WTC11 (cell line): ENCODE data around the gene SIGLEC7. TPM values are rescaled to one million over a fixed set of nuclear protein-coding genes. Genes with fewer than 3 reads are reported as not detected.

Experiments
- ATAC-seq: fragments of 200-7000 bp; cut with Tn5 transposase; 2 replicates; pipeline ENCODE4 v1.10.0; 2021; ENCODE audit warnings: mild to moderate bottlenecking, moderate library complexity
- CTCF ChIA-PET: fragments of 300-600 bp; sonication (Branson Sonifier 250); formaldehyde crosslinking; loops from one replicate; lab custom pipeline; 2021; ENCODE audit warnings: antibody characterized with exemption; lab: Charles Lee
- POLR2A ChIA-PET: fragments of 350-600 bp; sonication (Branson Sonifier 250); formaldehyde crosslinking; loops from one replicate; lab custom pipeline; 2021; ENCODE audit warnings: antibody characterized with exemption; lab: Charles Lee
- DNase-seq: peaks from one replicate; pipeline ENCODE4 v3.0.0; 2021; ENCODE audit warnings: low spot score
- H3K27ac Mint-ChIP-seq: 2 replicates; pipeline ENCODE4 v1.8.0; 2021; ENCODE audit warnings: mixed read lengths
- H3K27me3 Mint-ChIP-seq: 2 replicates; pipeline ENCODE4 v1.8.0; 2021; ENCODE audit warnings: low read depth, mild to moderate bottlenecking, moderate library complexity, mixed read lengths
- H3K36me3 Mint-ChIP-seq: 2 replicates; pipeline ENCODE4 v1.8.0; 2021; ENCODE audit warnings: mixed read lengths
- H3K4me1 Mint-ChIP-seq: 2 replicates; pipeline ENCODE4 v1.8.0; 2022; ENCODE audit warnings: mixed read lengths
- H3K4me3 Mint-ChIP-seq: 2 replicates; pipeline ENCODE4 v1.8.0; 2021; ENCODE audit warnings: mild to moderate bottlenecking, moderate library complexity, mixed read lengths
- H3K9me3 Mint-ChIP-seq: 2 replicates; pipeline ENCODE4 v1.8.0; 2021; ENCODE audit warnings: mixed read lengths
- EMX1 ChIP-seq: fragments of 250-450 bp; sonication (Bioruptor Pico); IDR thresholded peaks from 2 replicates; pipeline ENCODE4 v1.8.0; 2021; ENCODE audit warnings: mild to moderate bottlenecking
- NR1H2 ChIP-seq: sonication (generic); formaldehyde crosslinking; IDR thresholded peaks from 2 replicates; pipeline ENCODE4 v1.9.0; 2021; ENCODE audit warnings: mild to moderate bottlenecking, moderate library complexity, missing genetic modification reagents
- PRRX2 ChIP-seq: fragments of 250-450 bp; sonication (Bioruptor Pico); IDR thresholded peaks from 2 replicates; pipeline ENCODE4 v1.8.0; 2021; ENCODE audit warnings: mild to moderate bottlenecking
- TP53 ChIP-seq: sonication (generic); formaldehyde crosslinking; IDR thresholded peaks from 2 replicates; pipeline ENCODE4 v1.8.1; 2023; ENCODE audit warnings: mild to moderate bottlenecking, missing genetic modification reagents
- ZNF396 ChIP-seq: fragments of 250-450 bp; sonication (Bioruptor Pico); IDR thresholded peaks from 2 replicates; pipeline ENCODE4 v1.8.0; 2021; ENCODE audit warnings: mild to moderate bottlenecking, moderate library complexity, borderline replicate concordance
- ZNF423 ChIP-seq: fragments of 250-450 bp; sonication (Bioruptor Pico); IDR thresholded peaks from 2 replicates; pipeline ENCODE4 v2.1.2; 2022; ENCODE audit warnings: mild to moderate bottlenecking, moderate library complexity
- total RNA-seq: library from RNA; stranded (reverse); gene quantifications from 3 replicates; pipeline ENCODE4 v1.2.3, GENCODE V29; 2021
- TF ChIP-seq, protein P1 (sequence below): sonication (generic); formaldehyde crosslinking; IDR thresholded peaks from 2 replicates; pipeline ENCODE4 v1.8.1; 2023; ENCODE audit warnings: mild to moderate bottlenecking, missing genetic modification reagents, borderline replicate concordance
- TF ChIP-seq, protein P2 (sequence below): fragments of 250-450 bp; sonication (Bioruptor Pico); IDR thresholded peaks from 2 replicates; pipeline ENCODE4 v1.9.0; 2021; ENCODE audit warnings: mild to moderate bottlenecking
- TF ChIP-seq, protein P3 (sequence below): sonication (generic); formaldehyde crosslinking; IDR thresholded peaks from 2 replicates; pipeline ENCODE4 v1.8.1; 2022; ENCODE audit warnings: mild to moderate bottlenecking, missing genetic modification reagents, moderate library complexity, borderline replicate concordance
- TF ChIP-seq, protein P4 (sequence below): sonication (generic); formaldehyde crosslinking; conservative IDR thresholded peaks from 2 replicates; pipeline ENCODE4 v1.8.1; 2023; ENCODE audit warnings: mild to moderate bottlenecking, low read depth, missing genetic modification reagents, moderate library complexity
- TF ChIP-seq, protein P5 (sequence below): sonication (generic); formaldehyde crosslinking; IDR thresholded peaks from 2 replicates; pipeline ENCODE4 v1.8.1; 2022; ENCODE audit warnings: mild to moderate bottlenecking, moderate library complexity, missing genetic modification reagents
- TF ChIP-seq, protein P6 (sequence below): sonication (generic); formaldehyde crosslinking; IDR thresholded peaks from 2 replicates; pipeline ENCODE4 v1.8.0; 2022; ENCODE audit warnings: mild to moderate bottlenecking, missing genetic modification reagents

Gene SIGLEC7
- total RNA-seq, 1 experiment from 2014 or later: not detected

DNA sequence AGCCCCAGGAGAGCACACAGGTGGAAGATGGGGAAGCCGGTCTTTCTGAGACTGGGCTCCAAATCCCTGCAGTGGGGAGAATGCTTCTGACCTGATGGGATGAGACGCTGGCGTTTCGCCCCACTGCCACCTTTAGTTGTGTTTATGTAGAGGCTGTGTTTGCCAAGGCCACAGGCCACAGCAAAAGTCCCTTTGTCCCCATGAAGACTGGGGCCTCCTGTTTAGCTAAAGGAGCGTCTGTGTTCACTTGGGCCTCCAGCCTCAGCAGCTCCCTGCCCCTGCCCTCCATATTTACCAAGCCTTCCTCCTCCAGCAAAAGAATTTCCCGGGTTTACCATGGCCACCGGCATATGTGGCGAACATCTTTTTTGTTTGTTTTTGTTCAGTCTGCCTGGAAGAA lies 49.0 kb upstream of the SIGLEC7 start:
- Mint-ChIP-seq H3K4me3 (no peak overlapping the region), H3K27ac (no peak overlapping the region), H3K36me3 (no peaks in the 10 kb centered on the region), H3K27me3 (no peaks in the 10 kb centered on the region), H3K4me1 (peaks cover 17% of the 10 kb centered on the region), H3K9me3 (no peaks in the 10 kb centered on the region)
- ATAC-seq (no peak), DNase-seq (no peak)
- ChIA-PET CTCF (interaction anchor here (0.7 to 8.2 kb wide), 2 partner anchors 46 to 74 kb away, joined by 3 to 347 read pairs; partner anchors contain the start of gene KLK10), POLR2A (no interaction called here)
- TF ChIP-seq, protein P1, sequence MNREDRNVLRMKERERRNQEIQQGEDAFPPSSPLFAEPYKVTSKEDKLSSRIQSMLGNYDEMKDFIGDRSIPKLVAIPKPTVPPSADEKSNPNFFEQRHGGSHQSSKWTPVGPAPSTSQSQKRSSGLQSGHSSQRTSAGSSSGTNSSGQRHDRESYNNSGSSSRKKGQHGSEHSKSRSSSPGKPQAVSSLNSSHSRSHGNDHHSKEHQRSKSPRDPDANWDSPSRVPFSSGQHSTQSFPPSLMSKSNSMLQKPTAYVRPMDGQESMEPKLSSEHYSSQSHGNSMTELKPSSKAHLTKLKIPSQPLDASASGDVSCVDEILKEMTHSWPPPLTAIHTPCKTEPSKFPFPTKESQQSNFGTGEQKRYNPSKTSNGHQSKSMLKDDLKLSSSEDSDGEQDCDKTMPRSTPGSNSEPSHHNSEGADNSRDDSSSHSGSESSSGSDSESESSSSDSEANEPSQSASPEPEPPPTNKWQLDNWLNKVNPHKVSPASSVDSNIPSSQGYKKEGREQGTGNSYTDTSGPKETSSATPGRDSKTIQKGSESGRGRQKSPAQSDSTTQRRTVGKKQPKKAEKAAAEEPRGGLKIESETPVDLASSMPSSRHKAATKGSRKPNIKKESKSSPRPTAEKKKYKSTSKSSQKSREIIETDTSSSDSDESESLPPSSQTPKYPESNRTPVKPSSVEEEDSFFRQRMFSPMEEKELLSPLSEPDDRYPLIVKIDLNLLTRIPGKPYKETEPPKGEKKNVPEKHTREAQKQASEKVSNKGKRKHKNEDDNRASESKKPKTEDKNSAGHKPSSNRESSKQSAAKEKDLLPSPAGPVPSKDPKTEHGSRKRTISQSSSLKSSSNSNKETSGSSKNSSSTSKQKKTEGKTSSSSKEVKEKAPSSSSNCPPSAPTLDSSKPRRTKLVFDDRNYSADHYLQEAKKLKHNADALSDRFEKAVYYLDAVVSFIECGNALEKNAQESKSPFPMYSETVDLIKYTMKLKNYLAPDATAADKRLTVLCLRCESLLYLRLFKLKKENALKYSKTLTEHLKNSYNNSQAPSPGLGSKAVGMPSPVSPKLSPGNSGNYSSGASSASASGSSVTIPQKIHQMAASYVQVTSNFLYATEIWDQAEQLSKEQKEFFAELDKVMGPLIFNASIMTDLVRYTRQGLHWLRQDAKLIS (CRISPR knock-in tag): no peak
- TF ChIP-seq, protein P2, sequence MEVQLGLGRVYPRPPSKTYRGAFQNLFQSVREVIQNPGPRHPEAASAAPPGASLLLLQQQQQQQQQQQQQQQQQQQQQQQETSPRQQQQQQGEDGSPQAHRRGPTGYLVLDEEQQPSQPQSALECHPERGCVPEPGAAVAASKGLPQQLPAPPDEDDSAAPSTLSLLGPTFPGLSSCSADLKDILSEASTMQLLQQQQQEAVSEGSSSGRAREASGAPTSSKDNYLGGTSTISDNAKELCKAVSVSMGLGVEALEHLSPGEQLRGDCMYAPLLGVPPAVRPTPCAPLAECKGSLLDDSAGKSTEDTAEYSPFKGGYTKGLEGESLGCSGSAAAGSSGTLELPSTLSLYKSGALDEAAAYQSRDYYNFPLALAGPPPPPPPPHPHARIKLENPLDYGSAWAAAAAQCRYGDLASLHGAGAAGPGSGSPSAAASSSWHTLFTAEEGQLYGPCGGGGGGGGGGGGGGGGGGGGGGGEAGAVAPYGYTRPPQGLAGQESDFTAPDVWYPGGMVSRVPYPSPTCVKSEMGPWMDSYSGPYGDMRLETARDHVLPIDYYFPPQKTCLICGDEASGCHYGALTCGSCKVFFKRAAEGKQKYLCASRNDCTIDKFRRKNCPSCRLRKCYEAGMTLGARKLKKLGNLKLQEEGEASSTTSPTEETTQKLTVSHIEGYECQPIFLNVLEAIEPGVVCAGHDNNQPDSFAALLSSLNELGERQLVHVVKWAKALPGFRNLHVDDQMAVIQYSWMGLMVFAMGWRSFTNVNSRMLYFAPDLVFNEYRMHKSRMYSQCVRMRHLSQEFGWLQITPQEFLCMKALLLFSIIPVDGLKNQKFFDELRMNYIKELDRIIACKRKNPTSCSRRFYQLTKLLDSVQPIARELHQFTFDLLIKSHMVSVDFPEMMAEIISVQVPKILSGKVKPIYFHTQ (CRISPR knock-in tag): no peak
- no peak for TF ChIP-seq NR1H2 (CRISPR knock-in tag)
- TF ChIP-seq, protein P3, sequence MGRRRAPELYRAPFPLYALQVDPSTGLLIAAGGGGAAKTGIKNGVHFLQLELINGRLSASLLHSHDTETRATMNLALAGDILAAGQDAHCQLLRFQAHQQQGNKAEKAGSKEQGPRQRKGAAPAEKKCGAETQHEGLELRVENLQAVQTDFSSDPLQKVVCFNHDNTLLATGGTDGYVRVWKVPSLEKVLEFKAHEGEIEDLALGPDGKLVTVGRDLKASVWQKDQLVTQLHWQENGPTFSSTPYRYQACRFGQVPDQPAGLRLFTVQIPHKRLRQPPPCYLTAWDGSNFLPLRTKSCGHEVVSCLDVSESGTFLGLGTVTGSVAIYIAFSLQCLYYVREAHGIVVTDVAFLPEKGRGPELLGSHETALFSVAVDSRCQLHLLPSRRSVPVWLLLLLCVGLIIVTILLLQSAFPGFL (CRISPR knock-in tag): no peak
- TF ChIP-seq ZNF396 (CRISPR knock-in tag): no peak
- TF ChIP-seq TP53 (CRISPR knock-in tag): no peak
- TF ChIP-seq, protein P4, sequence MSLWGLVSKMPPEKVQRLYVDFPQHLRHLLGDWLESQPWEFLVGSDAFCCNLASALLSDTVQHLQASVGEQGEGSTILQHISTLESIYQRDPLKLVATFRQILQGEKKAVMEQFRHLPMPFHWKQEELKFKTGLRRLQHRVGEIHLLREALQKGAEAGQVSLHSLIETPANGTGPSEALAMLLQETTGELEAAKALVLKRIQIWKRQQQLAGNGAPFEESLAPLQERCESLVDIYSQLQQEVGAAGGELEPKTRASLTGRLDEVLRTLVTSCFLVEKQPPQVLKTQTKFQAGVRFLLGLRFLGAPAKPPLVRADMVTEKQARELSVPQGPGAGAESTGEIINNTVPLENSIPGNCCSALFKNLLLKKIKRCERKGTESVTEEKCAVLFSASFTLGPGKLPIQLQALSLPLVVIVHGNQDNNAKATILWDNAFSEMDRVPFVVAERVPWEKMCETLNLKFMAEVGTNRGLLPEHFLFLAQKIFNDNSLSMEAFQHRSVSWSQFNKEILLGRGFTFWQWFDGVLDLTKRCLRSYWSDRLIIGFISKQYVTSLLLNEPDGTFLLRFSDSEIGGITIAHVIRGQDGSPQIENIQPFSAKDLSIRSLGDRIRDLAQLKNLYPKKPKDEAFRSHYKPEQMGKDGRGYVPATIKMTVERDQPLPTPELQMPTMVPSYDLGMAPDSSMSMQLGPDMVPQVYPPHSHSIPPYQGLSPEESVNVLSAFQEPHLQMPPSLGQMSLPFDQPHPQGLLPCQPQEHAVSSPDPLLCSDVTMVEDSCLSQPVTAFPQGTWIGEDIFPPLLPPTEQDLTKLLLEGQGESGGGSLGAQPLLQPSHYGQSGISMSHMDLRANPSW (CRISPR knock-in tag): no peak
- TF ChIP-seq EMX1 (CRISPR knock-in tag): no peak
- no peak for TF ChIP-seq ZNF423
- no peak for TF ChIP-seq PRRX2 (CRISPR knock-in tag)
- TF ChIP-seq, protein P5, sequence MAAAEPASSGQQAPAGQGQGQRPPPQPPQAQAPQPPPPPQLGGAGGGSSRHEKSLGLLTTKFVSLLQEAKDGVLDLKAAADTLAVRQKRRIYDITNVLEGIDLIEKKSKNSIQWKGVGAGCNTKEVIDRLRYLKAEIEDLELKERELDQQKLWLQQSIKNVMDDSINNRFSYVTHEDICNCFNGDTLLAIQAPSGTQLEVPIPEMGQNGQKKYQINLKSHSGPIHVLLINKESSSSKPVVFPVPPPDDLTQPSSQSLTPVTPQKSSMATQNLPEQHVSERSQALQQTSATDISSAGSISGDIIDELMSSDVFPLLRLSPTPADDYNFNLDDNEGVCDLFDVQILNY (CRISPR knock-in tag): no peak
- TF ChIP-seq, protein P6, sequence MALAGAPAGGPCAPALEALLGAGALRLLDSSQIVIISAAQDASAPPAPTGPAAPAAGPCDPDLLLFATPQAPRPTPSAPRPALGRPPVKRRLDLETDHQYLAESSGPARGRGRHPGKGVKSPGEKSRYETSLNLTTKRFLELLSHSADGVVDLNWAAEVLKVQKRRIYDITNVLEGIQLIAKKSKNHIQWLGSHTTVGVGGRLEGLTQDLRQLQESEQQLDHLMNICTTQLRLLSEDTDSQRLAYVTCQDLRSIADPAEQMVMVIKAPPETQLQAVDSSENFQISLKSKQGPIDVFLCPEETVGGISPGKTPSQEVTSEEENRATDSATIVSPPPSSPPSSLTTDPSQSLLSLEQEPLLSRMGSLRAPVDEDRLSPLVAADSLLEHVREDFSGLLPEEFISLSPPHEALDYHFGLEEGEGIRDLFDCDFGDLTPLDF (CRISPR knock-in tag): no peak
